Myocyte (in vitro differentiated cells): ENCODE measurements around the gene DBNL. TPM values are rescaled to one million over a fixed set of nuclear protein-coding genes. Genes with fewer than 3 reads are reported as not detected.

Experiments used
- DNase-seq: peaks from one replicate; pipeline ENCODE4 v3.0.0-alpha.2; 2012; ENCODE audit warnings: low read depth
- total RNA-seq: library from RNA; depleted of rRNA; stranded (reverse); fragments of >200 nt; gene quantifications from 2 replicates; pipeline ENCODE4 v1.2.3, GENCODE V29; 2014

DBNL gene
- total RNA-seq, 1 donor from 2014 or later: 112 TPM

DNA sequence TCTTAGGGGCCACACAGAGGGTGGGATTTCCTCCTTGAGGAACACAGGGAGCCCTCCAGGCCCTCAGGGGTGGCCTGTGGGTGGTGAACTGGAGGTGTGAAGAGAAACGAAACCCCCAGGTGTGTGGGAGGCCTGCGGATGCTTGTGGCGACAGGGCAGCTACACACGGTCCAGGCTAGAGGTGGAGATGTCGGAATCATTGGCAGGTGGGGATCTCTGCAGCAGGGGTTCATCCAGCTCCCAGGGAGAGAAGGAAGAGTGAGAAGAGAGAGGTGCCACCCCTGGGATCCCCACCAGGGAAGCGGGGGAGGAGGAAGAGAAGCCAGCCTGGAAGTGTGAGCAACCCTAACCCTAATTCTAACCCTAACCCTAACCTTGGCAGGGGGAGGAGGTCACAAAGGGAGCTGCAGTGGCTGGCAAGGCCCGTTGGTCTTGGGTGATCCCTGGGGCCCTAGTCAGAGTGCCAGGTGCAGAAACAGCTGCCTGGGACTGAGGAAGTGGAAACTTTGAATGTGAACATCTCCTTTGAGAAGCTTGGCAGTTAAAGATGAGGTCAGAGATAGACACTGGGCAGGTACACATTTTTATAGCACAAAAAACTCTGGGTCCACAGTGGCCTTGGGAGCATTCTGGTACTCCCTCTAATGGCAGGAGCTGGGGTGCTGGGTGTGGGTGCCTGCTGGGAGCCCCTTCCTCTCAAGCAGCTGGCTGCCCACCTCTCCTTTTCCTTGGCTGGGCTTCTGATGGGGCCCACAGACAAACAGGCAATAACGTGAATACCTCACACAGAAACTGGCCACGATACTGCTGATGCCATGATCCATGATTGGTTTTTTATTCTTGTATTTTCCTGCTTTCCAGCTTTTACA lies 52.8 kb downstream of the DBNL start:
- peak; percentile 74 for DNase-seq

DNA sequence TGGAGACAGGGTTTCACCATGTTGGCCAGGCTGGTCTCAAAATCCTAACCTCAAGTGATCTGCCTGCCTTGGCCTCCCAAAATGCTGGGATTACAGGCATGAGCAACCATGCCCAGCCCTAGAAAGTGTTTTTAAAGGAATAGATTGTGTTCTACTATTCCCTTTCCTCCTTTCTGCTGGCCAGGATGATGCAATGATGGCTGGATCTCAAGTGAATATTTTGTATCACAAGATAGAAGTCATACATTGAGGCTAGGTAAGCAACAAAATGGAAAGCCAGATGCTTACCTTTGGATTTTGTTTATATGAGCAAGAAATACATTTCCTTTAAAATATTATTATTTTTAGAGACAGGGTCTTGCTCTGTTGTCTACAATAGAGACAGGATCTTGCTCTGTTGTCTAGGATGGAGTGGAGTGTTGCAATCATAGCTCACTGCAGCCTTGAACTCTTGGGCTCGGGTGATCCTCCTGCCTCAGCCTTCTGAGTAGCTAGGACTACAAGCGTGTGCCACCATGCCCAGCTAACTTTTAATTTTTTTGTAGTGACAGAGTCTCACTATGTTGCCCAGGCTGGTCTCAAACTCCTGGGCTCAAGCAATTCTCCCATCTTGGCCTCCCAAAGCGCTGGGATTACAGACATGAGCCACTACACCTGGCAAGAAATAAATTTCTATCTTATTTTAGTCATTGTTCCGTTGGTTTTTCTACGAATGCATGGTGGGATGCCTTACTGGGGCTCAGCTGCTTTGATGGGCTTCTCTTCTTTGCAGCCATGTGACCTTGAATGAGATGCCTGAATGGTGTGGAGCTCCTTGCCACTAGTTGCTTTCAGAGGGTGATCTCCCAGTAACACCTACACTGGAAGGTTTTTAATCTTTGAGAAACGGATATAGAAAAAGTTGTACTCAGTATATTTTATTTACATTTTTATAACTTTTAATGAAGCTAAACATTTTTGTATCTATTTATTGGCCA lies 53.9 kb downstream of the DBNL start:
- DNase-seq: no peak

DNA sequence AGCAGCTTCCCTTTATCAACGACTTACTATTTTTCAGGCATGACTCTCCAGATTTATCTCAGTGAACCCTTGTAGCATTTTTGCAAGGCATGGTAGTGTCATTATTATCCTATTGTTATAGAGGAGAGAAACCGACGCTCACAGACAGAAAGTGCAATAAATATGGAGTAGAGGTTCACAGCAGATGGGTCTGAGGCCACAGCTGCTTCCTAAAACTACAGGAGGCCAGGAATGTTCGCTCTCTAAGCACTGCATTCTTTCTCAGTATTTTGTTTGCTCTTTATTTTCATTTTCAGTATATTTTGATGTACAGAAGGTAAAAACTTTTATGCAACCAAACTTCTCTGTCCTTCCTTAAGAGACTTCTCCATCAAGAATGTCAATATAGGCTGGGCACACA lies 55.2 kb downstream of the DBNL start:
- DNase-seq: peak; percentile 53

DNA sequence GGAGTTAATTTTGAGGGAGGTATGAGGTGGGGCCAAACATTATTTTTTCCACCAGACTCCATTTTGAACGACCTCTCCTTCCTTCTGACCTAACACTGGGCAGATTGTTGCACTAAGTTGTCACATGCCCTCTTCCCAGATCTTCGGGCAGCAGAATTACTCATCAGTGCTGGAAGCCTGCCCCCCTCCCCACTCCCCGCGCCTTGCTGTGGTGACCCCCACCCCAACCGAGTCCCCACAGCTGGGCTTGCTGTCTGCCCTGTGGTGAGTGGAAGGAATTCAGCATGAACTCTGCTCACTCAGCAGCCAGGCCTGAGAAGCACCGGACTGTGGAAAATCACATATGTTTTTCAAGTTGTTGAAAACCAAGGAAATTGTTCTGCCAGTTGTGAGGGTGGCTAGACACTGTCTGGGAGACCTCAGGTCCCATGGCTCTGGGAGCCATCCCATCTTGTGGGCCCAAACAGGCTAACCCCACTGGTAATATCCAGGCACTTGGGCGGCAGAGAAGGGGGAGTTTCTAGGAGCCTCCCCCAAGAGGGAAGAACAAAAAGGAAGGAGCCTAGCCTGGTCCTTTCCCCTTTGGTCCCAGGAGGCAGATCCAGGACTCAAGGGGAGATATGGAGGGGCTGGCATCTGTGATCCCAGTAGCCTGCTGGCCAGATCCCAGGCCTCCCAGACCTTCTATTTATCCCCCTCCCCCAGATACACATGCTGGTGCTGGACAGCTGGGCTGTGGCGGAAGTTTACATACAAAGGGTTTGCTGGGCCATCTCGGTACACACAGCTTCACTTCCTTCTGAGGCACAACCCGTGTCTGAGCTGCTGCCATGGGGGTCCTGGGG lies 56.2 kb downstream of the DBNL start:
- peak; percentile 98 for DNase-seq

DNA sequence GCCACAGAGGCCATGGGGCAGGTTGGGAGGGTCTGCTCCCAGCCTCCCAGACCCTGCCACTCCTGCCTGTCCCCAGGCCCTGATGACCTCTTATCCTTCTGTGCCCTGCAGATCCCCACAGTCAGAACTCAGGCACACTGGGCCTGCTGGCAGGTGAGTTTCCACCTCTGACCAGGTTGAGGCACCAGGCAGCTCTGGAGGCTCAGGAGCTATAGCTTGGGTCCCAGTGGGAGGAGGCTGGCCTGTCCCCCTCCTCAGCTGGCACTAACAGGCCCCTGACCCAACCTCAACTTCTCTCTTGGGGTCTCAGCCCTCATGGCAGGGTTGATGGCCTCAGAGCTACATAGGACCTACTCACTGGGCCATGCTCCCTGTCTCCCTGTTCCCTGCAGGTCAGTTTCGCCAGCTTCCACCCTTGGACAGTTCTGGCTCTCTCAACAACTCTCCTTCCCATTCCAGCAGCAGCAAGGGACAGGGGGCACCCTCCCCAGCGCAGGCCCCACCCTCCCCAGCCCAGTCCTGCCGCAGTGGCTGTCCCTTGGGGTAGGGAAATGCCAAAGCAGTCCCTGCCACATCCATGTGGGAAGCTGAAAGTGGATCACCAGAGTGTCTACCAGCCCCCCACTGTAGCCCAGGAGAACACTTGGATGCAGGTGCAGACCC lies 56.9 kb downstream of the DBNL start:
- no peak for DNase-seq

DNA sequence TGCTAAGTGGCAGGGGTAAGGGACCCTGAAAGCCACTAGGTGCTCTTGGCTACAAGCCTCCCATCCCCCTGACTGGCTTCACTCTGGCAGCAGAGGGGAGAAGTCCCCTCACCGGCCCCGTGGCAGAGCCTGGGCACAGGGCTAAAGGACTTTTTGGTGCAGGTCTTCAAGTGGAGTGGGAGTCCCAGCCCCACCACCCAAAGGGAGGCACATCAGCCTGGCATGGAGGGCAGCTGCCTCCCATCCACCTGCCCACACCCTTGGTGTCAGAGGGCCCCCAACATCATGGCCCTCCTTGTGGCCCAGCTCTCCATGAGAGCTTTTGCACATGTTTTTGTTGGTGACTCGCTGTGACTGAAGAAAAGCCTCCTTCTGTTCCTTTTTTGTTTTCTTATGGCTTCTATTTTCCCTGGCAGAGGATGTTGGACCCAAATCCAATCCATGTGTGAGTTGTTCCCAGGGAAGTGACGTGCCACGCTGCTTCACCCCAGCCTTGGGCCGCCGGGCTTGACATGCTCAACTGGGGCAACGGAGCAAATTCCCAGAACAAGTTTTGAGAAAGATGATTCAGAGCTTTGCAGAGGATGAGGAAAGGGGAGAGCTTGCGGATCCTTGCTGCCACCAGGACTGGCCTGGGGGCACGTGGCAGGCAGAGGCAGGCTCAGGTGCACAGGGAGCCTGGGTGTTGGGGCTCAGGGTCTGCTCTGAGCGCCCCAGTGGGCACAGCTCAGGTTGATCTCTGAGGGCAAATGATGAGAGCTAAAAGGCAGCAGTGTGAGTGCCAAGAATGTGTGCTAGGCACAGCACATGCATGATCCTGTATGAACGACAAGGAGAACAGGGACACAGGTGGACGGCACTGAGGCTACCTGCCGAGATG lies 57.7 kb downstream of the DBNL start:
- peak; percentile 63 for DNase-seq

DNA sequence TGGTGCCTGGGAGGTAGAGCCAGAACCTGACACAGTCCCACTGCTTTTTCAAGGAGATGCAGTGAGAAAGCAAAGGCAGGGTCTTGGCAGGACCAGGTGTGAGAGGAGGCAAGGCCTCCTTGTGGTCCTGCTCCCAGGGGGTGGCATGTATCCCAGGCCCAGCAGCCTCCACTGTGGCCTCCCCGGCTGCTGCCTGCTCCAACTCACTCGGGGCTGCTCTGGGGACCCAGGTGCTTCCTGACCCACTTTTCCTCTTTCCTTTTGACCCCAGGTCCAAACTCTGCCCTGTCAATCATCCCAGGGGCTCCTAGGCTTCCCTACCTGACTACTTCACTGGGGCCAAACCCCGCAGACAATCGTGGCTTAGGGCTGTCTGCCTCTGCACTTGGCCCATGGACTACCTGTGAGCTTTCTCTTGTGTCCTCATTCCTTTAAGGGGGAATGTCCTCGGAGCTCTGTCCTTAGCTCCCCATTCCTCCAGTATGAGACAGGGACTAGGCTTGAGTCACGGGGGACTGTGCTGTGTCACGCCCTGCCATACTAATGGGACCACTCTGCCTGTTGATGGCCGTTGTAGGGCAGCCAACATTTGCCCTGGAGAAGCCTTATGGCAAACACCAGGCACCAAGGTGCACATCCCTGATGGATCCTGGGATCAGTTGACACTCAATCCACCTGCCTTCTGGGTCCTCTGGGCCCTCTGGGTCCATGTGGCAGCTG lies 58.5 kb downstream of the DBNL start:
- no peak for DNase-seq

DNA sequence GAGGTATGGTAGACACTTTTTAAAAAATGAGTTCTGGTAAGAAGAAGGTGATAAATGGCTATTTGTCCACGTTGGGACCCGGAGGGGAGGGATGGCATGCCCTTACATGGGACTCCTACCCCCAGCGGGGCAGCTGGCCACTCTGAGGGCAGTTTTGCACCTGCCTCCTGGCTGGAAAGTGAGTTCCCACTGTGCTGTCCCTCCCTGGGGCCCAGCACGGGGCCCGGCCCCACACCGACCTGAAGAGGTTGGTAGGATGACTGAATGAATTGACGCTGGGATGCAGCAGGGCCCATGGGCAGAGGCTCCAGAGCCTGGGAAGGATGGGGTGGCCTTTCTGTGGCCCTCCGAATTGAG lies 59.0 kb downstream of the DBNL start:
- no peak for DNase-seq

DNA sequence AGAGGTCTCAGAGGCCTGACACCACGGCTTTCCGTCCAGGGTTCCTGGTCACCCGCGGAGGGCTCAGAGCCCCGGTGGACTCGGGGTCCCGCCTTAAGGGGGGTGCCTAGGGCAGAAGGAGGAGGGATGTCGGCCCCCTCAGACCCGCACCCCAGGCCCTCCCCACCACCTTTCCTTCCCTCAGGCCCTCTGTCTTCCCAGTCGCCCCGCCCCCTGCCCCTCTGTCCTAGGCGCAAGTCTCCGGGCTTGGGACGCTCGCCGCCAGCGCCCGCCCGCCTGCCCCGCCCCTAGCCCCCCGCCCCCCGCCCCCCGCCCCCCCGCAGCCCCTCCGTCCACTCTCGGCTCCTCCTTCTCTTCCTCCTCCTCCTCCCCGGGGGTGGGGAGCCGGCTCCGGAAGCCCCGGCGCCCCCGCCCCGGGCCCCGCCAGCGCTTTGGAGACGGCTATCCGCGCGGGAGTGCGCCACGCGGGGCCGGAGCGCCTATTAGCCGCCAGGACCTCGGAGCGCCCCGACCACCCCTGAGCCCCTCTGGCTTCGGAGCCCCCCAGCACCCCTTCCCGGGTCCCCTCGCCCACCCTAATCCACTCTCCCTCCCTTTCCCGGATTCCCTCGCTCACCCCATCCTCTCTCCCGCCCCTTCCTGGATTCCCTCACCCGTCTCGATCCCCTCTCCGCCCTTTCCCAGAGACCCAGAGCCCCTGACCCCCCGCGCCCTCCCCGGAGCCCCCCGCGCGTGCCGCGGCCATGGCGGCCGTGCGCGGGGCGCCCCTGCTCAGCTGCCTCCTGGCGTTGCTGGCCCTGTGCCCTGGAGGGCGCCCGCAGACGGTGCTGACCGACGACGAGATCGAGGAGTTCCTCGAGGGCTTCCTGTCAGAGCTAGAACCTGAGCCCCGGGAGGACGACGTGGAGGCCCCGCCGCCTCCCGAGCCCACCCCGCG lies 59.7 kb downstream of the DBNL start, which contains the start of gene AEBP1:
Gene AEBP1, plus strand, starts transcription at position 423 of the 937 bp plus-strand sequence. Its CDS starts 321 bp downstream, at position 744.
- DNase-seq: no peak

DNA sequence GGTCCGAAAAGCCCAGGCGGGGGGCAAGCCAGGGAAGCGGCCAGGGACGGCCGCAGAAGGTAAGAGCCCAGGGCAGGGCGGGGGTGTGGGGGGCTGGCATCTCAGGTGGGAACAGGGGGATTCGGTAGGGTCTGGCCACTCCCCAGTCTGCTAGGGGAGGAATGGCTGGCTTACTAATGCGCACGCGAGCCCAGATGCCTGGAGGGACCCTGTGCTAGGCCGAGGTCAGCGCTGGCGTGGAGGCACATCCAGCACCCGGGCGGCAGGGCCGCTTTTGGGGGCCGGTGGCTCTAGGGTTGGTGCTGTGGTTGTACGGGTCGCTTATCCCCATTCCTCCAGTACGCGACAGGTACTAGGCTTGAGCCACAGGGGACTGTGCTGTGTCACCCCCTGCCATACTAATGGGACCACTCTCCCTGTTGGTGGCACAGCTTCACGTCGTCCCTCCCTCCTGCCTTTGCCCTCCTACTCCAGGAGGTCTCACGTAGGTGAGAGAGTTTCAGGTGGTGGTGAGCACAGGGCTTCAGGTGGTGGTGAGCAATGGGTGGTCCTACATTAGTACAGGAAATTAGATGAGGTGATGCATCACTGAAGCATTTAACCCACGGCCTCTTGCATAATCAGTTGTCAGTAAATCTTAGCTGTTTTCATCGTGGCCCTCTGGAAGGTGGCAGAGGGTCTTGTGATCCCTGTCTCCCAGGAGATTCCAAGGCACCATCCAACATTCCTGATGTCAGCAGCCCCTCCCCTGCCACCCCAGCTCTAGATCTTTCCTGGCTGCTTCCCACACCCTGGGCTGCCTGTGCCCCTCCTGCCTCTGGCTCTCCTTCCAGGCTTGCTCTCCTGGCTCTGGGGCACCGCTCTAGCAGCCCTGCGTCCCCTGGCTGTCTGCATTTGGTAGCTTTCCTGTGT lies 60.6 kb downstream of the DBNL start:
- DNase-seq: peak; percentile 45

DNA sequence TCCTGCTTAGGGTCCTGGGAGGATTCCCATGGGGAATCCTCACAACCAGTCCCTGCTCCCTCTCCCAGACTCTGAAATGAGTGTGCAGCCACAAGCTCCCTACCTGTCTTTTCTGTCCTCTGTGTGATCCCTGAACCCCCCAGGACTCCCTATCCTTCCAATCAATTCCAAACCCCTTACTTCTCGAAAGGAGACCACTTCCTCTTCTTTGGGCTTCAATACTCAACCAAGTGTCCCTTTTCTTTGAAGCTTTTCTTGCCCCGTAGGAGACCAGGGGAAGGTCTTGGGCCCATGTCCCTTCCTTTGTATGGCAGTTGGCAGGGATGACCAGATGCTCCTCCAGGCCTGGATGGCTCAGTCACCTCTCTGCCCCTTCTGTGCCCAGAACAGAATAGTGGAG lies 61.3 kb downstream of the DBNL start:
- DNase-seq: no peak

DNA sequence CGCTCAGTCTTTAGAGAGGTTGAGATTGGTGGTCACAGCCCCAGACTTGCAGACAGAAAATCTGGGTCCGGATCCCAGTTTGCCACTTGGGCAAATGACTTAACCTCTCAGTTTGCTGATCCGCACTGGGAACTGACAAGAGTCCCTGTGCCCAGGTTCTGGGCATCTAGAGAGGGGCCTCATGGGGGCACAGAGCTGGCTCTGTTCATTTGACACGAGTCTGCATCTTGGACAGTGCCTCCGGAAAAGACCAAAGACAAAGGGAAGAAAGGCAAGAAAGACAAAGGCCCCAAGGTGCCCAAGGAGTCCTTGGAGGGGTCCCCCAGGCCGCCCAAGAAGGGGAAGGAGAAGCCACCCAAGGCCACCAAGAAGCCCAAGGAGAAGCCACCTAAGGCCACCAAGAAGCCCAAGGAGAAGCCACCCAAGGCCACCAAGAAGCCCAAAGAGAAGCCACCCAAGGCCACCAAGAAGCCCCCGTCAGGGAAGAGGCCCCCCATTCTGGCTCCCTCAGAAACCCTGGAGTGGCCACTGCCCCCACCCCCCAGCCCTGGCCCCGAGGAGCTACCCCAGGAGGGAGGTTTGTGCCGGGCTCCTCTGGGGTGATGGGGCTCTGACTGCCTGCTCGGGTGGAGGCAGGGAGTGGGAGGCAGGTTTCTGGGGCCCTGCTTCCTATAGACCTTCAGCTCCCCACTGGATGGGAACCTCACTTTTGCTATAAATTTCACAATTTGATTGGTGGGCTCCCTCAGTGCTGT lies 62.0 kb downstream of the DBNL start:
- DNase-seq: no peak

DNA sequence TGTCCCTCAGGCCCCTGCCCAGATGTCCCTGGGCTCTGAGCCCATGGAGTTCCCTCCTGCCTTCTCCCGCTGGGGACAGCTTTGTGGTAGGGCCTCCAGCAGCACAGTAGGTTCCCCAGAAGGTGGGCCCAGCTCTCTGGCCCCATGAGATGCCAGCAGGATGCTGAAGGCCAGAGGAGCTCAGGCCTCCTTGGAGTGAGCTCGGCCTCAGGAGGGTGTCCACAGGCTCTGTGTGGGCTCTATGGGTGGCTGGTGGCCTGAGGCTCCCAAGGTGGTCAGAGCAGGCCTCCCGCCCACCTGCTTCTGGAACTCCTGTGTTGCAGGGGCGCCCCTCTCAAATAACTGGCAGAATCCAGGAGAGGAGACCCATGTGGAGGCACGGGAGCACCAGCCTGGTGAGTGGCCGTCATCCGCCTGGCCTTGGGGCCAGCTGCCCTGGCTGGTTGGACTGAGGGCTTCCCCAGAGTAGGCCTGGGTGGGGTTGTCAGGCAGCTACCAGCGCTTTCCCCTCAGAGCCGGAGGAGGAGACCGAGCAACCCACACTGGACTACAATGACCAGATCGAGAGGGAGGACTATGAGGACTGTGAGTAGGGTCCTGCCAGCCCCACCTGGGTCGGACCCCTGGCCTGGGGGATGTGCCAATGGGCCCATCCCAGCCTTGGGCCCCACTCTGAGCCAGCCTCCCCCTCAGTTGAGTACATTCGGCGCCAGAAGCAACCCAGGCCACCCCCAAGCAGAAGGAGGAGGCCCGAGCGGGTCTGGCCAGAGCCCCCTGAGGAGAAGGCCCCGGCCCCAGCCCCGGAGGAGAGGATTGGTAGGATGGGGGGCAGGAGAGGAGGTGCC lies 62.8 kb downstream of the DBNL start:
- DNase-seq: no peak

DNA sequence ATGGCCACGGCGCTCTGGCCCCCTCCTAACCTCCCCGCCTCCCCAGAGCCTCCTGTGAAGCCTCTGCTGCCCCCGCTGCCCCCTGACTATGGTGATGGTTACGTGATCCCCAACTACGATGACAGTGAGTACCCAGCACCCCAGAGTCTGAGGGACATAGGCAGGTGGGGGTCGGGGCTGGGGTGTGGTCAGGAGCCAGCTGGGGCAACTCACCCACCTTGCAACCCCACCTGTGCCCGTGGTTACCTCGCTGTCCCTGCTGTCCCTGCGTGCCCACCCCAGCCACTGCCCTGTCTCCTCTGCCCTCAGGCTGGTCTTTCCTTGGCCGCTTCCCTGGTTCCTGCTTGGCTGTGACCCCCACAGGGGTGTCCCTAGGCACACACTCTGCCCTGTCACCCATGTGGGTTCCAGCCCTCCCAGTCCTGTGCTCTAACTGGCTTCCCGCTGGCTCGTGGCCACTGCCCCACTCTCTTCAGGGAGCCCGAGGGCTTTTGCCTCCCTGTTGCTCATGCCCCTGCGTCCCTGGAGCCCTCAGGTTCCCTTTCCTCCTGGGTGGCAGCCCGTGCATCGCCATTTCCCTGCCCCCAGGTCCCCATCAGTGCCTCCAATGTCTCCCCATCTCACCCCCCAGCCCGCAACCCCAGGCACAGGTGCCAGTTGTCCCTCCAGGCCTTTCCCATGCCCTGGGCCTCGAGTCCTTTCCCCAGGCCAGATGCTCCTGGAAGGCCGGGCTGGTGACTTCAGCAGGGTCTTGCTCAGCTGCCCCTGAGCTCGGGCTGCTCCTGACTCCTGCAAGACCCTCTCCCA lies 63.7 kb downstream of the DBNL start:
- no peak for DNase-seq
